ENCODE results near the gene TMEM132D. TPM values are rescaled to one million over a fixed set of nuclear protein-coding genes. Genes with fewer than 3 reads are reported as not detected.

Gene TMEM132D
- total RNA-seq, 1 donor from 2014 or later = not detected

DNA sequence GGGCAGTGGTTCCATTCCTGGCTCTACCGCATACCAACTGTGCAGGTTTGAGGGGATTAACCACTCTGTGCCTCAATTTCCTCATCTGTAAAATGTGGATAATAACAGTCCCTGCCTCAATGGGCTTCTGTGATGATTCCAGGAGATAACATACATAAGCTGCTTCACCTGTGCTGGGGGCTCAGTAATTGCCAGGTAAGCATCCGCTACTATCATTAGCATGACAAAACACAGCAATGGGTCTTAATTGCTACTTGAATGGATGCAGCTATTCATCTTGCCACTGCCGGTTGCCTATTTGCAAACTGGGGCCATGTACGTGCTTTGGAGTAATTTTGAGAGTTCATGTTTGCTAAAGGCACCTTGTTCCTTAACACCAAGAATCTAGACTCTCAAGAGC is 132.6 kb downstream of the TMEM132D start:
- ATAC-seq (no peak), DNase-seq (no peak)
- intact Hi-C loops (cut with micrococcal nuclease) = no loop called here

GRCh38 chr12:129765719-129766118 is 138.1 kb downstream of the TMEM132D start:
- DNase-seq (no peak), ATAC-seq (no peak)
- intact Hi-C loops (cut with micrococcal nuclease) = no loop called here

DNA sequence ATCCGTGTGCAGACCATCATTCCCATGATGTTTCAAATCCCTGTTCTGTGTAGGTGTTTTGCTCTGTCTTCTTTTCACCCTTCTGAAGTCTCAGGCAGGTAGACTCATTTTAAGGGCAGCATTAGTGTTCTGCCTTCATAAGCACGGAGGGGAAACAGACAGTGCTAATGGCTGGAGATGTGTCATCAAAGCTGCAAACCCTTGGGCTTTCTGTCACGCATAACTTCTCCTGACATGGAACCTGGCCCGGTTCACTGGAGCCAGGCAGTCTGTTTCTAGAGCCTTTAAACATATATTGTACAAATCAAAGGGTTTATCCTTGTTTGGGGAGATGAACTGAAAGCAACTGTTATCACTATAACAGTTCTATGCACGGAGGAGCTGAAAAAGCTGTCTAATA is 141.4 kb downstream of the TMEM132D start:
- intact Hi-C loops (cut with micrococcal nuclease) = no loop called here
- no peak for DNase-seq

GRCh38 chr12:129753586-129753985 is 150.2 kb downstream of the TMEM132D start:
- ATAC-seq (no peak), DNase-seq (no peak)
- intact Hi-C loops (cut with micrococcal nuclease) = no loop called here

More for the DNA sequence above, 141.4 kb downstream of the TMEM132D start:
- ATAC-seq = no peak

DNA sequence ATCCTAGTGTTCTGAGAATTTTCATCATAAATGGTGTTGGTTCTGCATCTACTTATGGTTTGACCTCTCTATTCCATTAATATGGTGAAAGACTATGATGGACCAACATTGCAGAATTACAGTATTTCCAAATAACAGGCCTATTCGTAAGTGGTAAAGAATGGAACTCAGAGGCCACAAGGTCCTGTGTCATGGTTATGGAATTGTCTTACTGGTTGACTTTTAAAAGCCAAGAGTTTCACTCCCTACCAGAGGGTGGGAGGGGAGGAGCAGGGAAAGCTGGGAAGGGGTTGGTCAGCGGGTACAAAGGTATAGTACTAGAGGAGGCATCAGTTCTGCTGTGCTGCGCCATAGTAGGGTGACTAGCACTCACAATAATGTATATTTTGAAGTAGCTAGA is 153.4 kb downstream of the TMEM132D start:
- ATAC-seq (no peak), DNase-seq (no peak)
- intact Hi-C loops (cut with micrococcal nuclease) = no loop called here

DNA sequence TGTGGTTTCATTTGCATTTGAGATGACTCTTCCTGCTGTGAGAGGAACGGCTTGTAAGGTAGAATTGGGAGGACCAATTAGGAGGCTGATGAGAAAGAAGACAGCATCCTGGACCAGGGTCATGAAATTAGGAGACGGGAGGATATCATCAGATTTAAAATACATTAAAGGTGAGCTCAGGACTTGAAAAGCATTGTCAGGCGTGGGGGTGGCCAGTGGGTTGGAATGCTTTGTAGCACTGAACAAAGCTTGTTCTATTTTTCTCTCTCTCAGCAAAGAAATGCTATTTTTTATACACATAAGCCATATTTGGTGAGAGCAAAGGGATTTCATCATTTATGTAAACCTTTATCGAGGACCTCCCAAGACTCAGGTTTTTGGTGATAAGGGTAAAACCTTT is 157.5 kb downstream of the TMEM132D start:
- ATAC-seq (no peak), DNase-seq (no peak)
- intact Hi-C loops (cut with micrococcal nuclease) = no loop called here

DNA sequence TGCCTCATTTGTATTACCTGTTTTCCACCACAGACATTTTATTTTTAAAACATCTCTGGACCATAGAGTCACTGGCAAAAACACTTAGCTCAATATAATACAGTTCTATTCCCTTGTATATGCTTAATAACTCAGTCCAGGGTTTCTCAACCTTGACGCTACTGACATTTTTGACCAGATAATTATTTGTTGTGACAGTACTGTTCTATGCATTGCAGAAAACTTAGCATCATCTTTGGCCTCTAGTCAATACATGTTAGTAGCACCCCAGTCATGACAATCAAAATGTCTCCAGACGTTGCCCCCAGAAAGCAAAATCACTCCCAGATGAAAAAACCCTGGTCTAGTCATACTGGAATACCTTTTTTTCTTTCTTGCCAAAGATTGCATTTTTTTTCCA is 174.7 kb downstream of the TMEM132D start:
- ATAC-seq (no peak), DNase-seq (no peak)
- intact Hi-C loops (cut with micrococcal nuclease) = no loop called here

DNA sequence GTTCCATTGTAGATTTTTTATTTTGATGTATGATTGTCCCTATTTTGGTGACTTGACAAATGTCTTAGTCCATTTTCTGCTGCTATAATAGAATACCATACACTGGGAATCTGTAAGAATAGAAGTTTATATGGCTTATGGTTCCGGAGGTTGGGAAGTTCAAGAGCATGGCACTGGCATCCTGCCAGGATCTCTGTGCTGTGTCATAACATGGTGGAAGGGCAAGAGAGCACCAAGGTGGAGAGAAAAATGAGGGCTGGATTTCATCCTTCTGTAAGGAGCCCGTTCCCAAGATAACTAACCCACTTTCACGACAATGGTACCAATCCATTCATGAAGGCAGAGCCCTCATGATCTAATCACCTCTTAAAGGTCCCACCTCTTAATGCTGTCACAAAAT is 176.7 kb downstream of the TMEM132D start:
- DNase-seq (no peak), ATAC-seq (no peak)
- intact Hi-C loops (cut with micrococcal nuclease) = no loop called here

DNA sequence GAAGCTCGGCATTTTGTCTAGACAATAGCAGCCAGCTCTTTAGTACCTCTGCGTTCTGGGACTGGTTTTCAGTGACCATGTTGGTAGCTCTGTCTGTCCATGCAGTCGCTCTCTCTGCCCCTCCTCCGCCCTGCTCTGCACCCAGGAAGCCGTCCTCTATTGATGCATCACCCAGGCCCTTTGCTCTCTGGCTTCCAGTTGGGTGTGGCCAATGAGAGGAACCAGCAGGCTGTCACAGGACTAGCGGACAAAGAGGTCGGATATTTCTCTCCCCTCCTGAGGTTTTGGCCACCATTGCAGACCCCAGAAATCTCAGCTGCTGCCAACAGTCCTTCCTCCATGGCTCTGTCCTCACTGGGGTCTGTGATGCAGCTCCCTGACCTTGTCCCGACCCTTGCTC is 180.6 kb downstream of the TMEM132D start:
- ATAC-seq (no peak), DNase-seq (no peak)
- intact Hi-C loops (cut with micrococcal nuclease) = no loop called here

DNA sequence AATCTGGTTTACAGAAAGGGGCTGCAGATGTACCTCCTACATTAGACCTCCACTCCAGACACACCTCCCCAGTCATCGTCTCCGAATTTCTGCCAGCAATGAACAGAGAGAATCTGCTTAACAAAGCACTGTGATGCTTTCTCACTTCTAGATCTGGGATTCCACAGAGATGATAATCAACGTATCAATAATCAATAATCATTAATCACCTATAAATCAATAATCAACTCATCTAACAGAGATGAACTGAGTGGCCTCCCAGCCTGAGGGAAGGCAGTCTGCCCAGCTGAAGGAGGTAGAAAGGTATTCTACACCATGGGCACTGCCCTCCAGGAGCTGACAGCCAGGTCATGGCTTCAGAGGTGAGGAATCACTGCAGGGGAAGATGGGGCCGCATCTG is 183.2 kb downstream of the TMEM132D start:
- ATAC-seq = no peak
- intact Hi-C loops (cut with micrococcal nuclease) = no loop called here
- DNase-seq = no peak

- intact Hi-C loops (cut with micrococcal nuclease) = no loop called here
- DNase-seq = no peak
- ATAC-seq = no peak
Measured at GRCh38 chr12:129719416-129719815, 184.4 kb downstream of the TMEM132D start.

GRCh38 chr12:129717438-129717837 is 186.4 kb downstream of the TMEM132D start:
- no peak for ATAC-seq
- intact Hi-C loops (cut with micrococcal nuclease) = no loop called here
- no peak for DNase-seq

- no peak for ATAC-seq
- no peak for DNase-seq
- intact Hi-C loops (cut with micrococcal nuclease) = no loop called here
Measured at GRCh38 chr12:129716825-129717224, 187.0 kb downstream of the TMEM132D start.

DNA sequence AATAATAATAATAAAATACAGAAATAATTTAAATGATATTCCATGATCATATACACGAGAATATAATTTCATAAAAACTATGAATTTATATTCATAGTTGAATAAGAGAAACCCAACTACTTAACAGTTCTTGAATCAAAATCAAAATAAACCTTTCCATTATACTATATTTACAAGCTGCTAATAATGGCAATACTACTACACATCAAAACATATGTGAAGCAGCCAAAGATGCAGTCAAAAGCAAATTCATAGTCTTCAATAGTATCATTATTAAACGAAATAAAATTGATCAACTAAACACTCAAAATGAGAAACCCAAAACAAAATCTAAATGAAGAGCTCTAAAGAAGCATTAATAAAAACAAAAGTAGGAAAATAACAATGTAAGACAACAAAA is 197.1 kb downstream of the TMEM132D start:
- intact Hi-C loops (cut with micrococcal nuclease) = no loop called here
- no peak for DNase-seq
- ATAC-seq = no peak

DNA sequence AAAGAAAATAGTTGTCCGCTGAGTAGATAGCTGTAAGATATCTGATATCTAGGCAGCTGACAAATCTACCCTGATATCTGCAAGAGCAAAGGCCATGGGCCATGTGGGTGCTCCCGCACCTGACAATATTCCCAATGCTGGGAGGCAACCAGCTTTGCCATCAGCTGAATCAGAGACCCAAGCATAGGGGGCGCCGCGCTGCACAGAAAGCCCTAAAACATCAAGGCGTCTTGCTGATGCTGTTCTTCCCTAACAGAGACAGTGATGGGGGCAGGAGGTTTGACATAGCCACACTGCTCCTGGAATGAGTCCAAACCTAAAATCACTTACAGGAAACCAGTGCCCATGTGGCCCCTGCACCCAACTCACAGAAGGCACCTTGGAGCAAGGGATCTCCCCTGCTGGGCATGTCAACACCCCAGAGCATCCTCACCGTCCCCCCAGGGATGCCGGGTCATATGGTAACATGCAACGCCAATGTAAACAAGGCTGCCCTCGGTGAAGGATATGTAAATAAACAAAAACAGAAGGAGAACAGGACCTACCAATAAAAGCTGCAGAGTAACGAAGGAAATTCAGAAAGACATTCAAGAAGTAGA is 199.5 kb downstream of the TMEM132D start:
- DNase-seq (no peak), ATAC-seq (no peak)
- intact Hi-C loops (cut with micrococcal nuclease) = no loop called here

DNA sequence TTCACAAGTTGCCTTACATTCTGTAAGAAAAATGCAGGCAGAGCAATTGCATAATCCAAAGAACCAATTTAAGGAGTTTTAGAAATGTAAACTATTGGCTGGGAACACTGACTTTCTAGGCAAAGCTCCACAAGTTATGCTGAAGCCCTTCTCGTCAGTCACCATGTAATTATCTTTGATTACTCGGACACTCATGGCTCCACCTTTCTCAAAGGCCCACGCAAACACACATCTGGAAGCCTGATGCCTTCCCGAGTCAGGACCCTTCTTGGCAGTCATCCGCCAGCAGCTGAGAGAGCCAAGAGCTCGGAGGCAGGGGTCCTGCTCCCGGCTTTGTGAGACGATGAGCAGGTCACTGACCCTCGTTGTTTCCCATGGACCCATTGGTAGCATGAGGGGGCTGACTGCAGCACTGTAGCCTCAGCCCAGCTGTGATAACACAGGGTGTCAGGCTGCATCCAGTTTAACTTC is 202.2 kb downstream of the TMEM132D start:
- intact Hi-C loops (cut with micrococcal nuclease) = no loop called here
- no peak for ATAC-seq
- DNase-seq = no peak

DNA sequence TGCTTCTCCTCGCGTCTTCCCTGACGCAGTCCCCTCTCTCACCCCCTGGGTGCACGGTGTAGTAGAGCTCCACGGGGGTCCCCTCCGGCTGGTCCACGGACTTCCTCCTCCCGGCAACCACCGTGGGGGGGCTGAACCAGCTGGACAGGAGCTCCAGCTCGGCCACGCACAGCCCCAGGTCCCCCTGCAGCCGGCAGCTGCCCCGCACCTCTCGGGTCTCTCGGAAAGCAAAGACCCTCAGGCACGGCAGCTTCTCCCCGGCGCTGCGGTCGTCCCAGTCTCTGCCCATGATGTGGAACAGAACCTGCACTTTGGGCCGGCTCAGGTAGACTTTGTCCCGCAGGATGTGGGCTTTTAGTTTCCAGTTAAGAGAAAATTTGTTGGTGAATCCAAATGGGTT is 203.8 kb downstream of the TMEM132D start:
- intact Hi-C loops (cut with micrococcal nuclease) = no loop called here
- ATAC-seq = no peak
- no peak for DNase-seq

- ATAC-seq (no peak), DNase-seq (no peak)
- intact Hi-C loops (cut with micrococcal nuclease) = no loop called here
Measured at GRCh38 chr12:129696926-129697325, 206.9 kb downstream of the TMEM132D start.

DNA sequence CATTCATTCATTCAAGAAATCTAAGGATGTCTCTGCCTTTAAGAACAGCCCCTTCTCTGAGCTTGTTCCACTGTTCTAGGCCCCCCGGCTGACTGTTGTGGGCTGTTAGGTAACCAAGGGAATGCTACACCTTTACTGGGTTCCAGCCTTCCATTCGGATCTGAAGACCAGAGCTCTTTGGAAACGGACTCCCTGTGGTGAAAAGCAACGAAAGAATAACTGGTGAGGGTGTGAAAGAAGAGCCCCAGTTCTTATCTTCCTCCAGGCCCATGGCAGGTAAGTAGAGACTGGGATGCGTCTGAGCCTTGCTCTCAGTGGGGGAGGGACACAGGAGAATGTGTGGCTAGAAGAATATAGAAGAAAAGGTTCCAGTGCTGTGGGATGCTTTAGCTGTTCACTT is 207.4 kb downstream of the TMEM132D start:
- ATAC-seq (no peak), DNase-seq (no peak)
- intact Hi-C loops (cut with micrococcal nuclease) = no loop called here

DNA sequence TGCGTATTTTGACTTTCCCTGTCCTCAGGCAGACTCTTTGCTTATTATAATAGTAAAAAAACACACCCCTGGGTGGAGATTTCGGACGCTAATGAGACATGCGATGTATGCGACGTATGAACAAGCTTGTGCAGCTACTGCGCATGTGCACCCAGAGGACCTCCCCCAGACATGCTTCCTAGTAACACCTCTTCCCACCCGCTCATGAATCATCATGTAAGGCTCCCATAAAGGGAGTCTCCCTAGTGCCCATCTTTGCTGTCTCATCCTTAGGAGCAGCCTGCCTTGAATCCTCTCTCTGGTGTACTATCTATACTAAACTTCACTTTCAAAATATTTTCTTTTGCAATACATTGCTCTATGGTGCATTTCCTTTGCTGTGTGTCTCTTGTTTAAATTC is 210.1 kb downstream of the TMEM132D start:
- ATAC-seq (no peak), DNase-seq (no peak)
- intact Hi-C loops (cut with micrococcal nuclease) = no loop called here

- DNase-seq (no peak), ATAC-seq (no peak)
- intact Hi-C loops (cut with micrococcal nuclease) = no loop called here
Measured at GRCh38 chr12:129687731-129688130, 216.1 kb downstream of the TMEM132D start.

- DNase-seq = no peak
- intact Hi-C loops (cut with micrococcal nuclease) = no loop called here
- no peak for ATAC-seq
Measured at GRCh38 chr12:129681830-129682229, 222.0 kb downstream of the TMEM132D start.
